A549 (cell line): ENCODE measurements around the gene CLPSL2. TPM values are rescaled to one million over a fixed set of nuclear protein-coding genes. Genes with fewer than 3 reads are reported as not detected.

Experiments used
- ATAC-seq, 2 experiments: fragments of 200-7000 bp in 1 of 2; fragments of >200 bp in 1 of 2; cut with Nextera tagmentation in 1 of 2; cut with Tn5 transposase in 1 of 2; 3 replicates each; pipeline versions ENCODE4 v1.8.0 to v1.9.1; 2018 to 2020; ENCODE audit warnings: mild to moderate bottlenecking in 1 of 2, moderate library complexity in 1 of 2
- CTCF ChIA-PET: fragments of 300-600 bp; sonication (Branson Sonifier 250); formaldehyde crosslinking; extraction: SDS; loops from one replicate; lab custom pipeline; 2021; ENCODE audit warnings: antibody characterized with exemption, inconsistent platforms; lab: Yijun Ruan, JAX
- POLR2A ChIA-PET: fragments of 350-600 bp; formaldehyde crosslinking; extraction: SDS; loops from one replicate; lab custom pipeline; 2021; ENCODE audit warnings: antibody characterized with exemption, inconsistent platforms; lab: Yijun Ruan, JAX
- DNase-seq, 2 experiments: peaks; one replicate each; pipeline versions ENCODE4 v3.0.0 to v3.0.0-alpha.2; 2011 to 2016; ENCODE audit warnings: low read depth in 1 of 2, low spot score in 1 of 2
- FAIRE-seq: peaks from 2 replicates; lab custom pipeline; 2011; peaks lifted over from hg19 to GRCh38; lab: Jason Lieb, UNC
- H3K27ac ChIP-seq, 2 experiments: fragments of >200 bp; sonication (Bioruptor Twin); formaldehyde crosslinking; 3 replicates each; pipeline ENCODE4 v1.5.1; 2016 to 2017
- H3K4me1 ChIP-seq: fragments of >200 bp; sonication (Bioruptor Twin); formaldehyde crosslinking; 3 replicates; pipeline ENCODE4 v1.6.1; 2016
- H3K4me2 ChIP-seq: fragments of >200 bp; sonication (Bioruptor Twin); formaldehyde crosslinking; 3 replicates; pipeline ENCODE4 v1.6.1; 2016
- H3K4me3 ChIP-seq: fragments of >200 bp; sonication (Bioruptor Twin); formaldehyde crosslinking; 3 replicates; pipeline ENCODE4 v1.5.1; 2016
- H3K9me3 ChIP-seq: fragments of >200 bp; sonication (Bioruptor Twin); formaldehyde crosslinking; 3 replicates; pipeline ENCODE4 v1.6.1; 2016
- BHLHE40 ChIP-seq: IDR thresholded peaks from 2 replicates; pipeline ENCODE4 v1.6.1; 2012; ENCODE audit warnings: low read depth, low read length, inconsistent platforms
- CBX8 ChIP-seq: fragments of 200-600 bp; sonication (generic); IDR thresholded peaks from 2 replicates; pipeline ENCODE4 v1.6.1; 2016
- CEBPB ChIP-seq, 2 experiments: fragments of >200 bp in 1 of 2; sonication (Bioruptor Twin) in 1 of 2; formaldehyde crosslinking in 1 of 2; IDR thresholded peaks; 2 replicates each; pipeline ENCODE4 v1.6.1; 2012 to 2016
- CHD4 ChIP-seq: fragments of 200-600 bp; sonication (generic); IDR thresholded peaks from 2 replicates; pipeline ENCODE4 v1.6.1; 2016; ENCODE audit warnings: antibody characterized with exemption, mild to moderate bottlenecking, borderline replicate concordance
- EHMT2 ChIP-seq: fragments of 200-600 bp; sonication (generic); IDR thresholded peaks from 2 replicates; pipeline ENCODE4 v1.6.1; 2016; ENCODE audit warnings: antibody characterized with exemption, low read depth, mild to moderate bottlenecking, moderate library complexity
- EP300 ChIP-seq, 2 experiments: fragments of >200 bp; sonication (Bioruptor Twin); formaldehyde crosslinking; IDR thresholded peaks; 2 replicates in 1 of 2; 3 replicates in 1 of 2; pipeline ENCODE4 v1.6.1; 2016 to 2017
- ESRRA ChIP-seq: fragments of 150-350 bp; IDR thresholded peaks from 2 replicates; pipeline ENCODE4 v1.6.1; 2014; ENCODE audit warnings: mild to moderate bottlenecking, low read length, borderline replicate concordance
- FOSB ChIP-seq: fragments of 250-450 bp; sonication (Bioruptor Pico); IDR thresholded peaks from 2 replicates; pipeline ENCODE4 v1.5.0; 2020; ENCODE audit warnings: mild to moderate bottlenecking, moderate library complexity
- HOXB13 ChIP-seq: fragments of 250-450 bp; sonication (Bioruptor Pico); IDR thresholded peaks from 2 replicates; pipeline ENCODE4 v1.5.0; 2020; ENCODE audit warnings: low read depth, mild to moderate bottlenecking, moderate library complexity
- HOXB5 ChIP-seq: fragments of 250-450 bp; sonication (Bioruptor Pico); IDR thresholded peaks from 2 replicates; pipeline ENCODE4 v1.5.0; 2020; ENCODE audit warnings: mild to moderate bottlenecking, moderate library complexity
- JUN ChIP-seq, 2 experiments: fragments of >200 bp; sonication (Bioruptor Twin); formaldehyde crosslinking; IDR thresholded peaks; 2 replicates in 1 of 2; 3 replicates in 1 of 2; pipeline ENCODE4 v1.6.1; 2016 to 2017
- KDM1A ChIP-seq: fragments of 200-600 bp; sonication (generic); IDR thresholded peaks from 2 replicates; pipeline ENCODE4 v1.6.1; 2016; ENCODE audit warnings: low read depth, mild to moderate bottlenecking
- KDM5A ChIP-seq: fragments of 200-600 bp; sonication (generic); IDR thresholded peaks from 2 replicates; pipeline ENCODE4 v1.6.1; 2016; ENCODE audit warnings: antibody characterized with exemption, mild to moderate bottlenecking
- MYC ChIP-seq: IDR thresholded peaks from 2 replicates; pipeline ENCODE4 v1.6.1; 2012; ENCODE audit warnings: mild to moderate bottlenecking, inconsistent platforms, low read length, improper control_type of control experiment, borderline replicate concordance
- NR3C1 ChIP-seq: fragments of >200 bp; sonication (Bioruptor Twin); formaldehyde crosslinking; IDR thresholded peaks from 3 replicates; pipeline ENCODE4 v1.6.1; 2017
- PHF8 ChIP-seq: fragments of 200-600 bp; sonication (generic); IDR thresholded peaks from 2 replicates; pipeline ENCODE4 v1.6.1; 2016; ENCODE audit warnings: low read depth, mild to moderate bottlenecking, antibody characterized with exemption, moderate library complexity, borderline replicate concordance
- POLR2A ChIP-seq: IDR thresholded peaks from 2 replicates; pipeline ENCODE4 v1.6.1; 2012; ENCODE audit warnings: mild to moderate bottlenecking, low read length
- POLR2AphosphoS2 ChIP-seq: conservative IDR thresholded peaks from 2 replicates; pipeline ENCODE4 v1.6.1; 2012; ENCODE audit warnings: low read length, improper control_type of control experiment, inconsistent platforms
- RAD21 ChIP-seq, 2 experiments: fragments of >200 bp in 1 of 2; sonication (Bioruptor Twin) in 1 of 2; formaldehyde crosslinking in 1 of 2; IDR thresholded peaks in 1 of 2; conservative IDR thresholded peaks in 1 of 2; 2 replicates in 1 of 2; 3 replicates in 1 of 2; pipeline ENCODE4 v1.6.1; 2012 to 2018; ENCODE audit warnings: inconsistent platforms in 1 of 2
- RARB ChIP-seq: fragments of 250-450 bp; sonication (Bioruptor Pico); IDR thresholded peaks from 2 replicates; pipeline ENCODE4 v1.8.0; 2021; ENCODE audit warnings: mild to moderate bottlenecking, moderate library complexity
- RCOR1 ChIP-seq: fragments of 150-350 bp; IDR thresholded peaks from 2 replicates; pipeline ENCODE4 v1.6.1; 2014; ENCODE audit warnings: antibody characterized with exemption, low read length, low read depth
- TFCP2L1 ChIP-seq: fragments of 250-450 bp; sonication (Bioruptor Pico); IDR thresholded peaks from 2 replicates; pipeline ENCODE4 v1.5.0; 2021; ENCODE audit warnings: mild to moderate bottlenecking
- WGBS: methylation state at CpG from one replicate; pipeline ENCODE4 v1.1.6; 2017; ENCODE audit errors: missing lambda C conversion rate; 5-methylcytosine and 5-hydroxymethylcytosine counted together
- polyA plus RNA-seq, 4 experiments: library from polyadenylated mRNA; depleted of rRNA in 3 of 4; stranded (reverse); fragments of >200 nt; fragmentation: RNase III in 1 of 4; extraction: RNeasy Plus Mini Kit Qiagen cat#74134 plus additional on column Dnase treatment in 1 of 4; gene quantifications; 2 replicates in 3 of 4; 3 replicates in 1 of 4; pipeline ENCODE4 v1.2.3, GENCODE V29; 2011 to 2017
- TF ChIP-seq, protein P1 (sequence below): IDR thresholded peaks from 2 replicates; pipeline ENCODE4 v1.6.1; 2012
- TF ChIP-seq, protein P2 (sequence below): IDR thresholded peaks from 2 replicates; pipeline ENCODE4 v1.6.1; 2012; ENCODE audit warnings: low read depth, borderline replicate concordance
- TF ChIP-seq, protein P3 (sequence below): fragments of 250-450 bp; sonication (Bioruptor Pico); IDR thresholded peaks from 2 replicates; pipeline ENCODE4 v1.5.0; 2021; ENCODE audit warnings: mild to moderate bottlenecking, moderate library complexity, borderline replicate concordance
- TF ChIP-seq, protein P4 (sequence below): fragments of >200 bp; sonication (Bioruptor Twin); formaldehyde crosslinking; IDR thresholded peaks from 2 replicates; pipeline ENCODE4 v1.6.1; 2016
- TF ChIP-seq, protein P5 (sequence below): fragments of 250-450 bp; sonication (Bioruptor Pico); IDR thresholded peaks from 2 replicates; pipeline ENCODE4 v1.5.0; 2020; ENCODE audit warnings: low read depth, mild to moderate bottlenecking, moderate library complexity
- TF ChIP-seq, protein P6 (sequence below): fragments of >200 bp; sonication (Bioruptor Twin); formaldehyde crosslinking; IDR thresholded peaks from 3 replicates; pipeline ENCODE4 v1.6.1; 2016

CLPSL2 gene
- polyA plus RNA-seq, 2 of the 4 experiments (the other 2 are of a cell fraction): 0.37 to 0.72 TPM

DNA sequence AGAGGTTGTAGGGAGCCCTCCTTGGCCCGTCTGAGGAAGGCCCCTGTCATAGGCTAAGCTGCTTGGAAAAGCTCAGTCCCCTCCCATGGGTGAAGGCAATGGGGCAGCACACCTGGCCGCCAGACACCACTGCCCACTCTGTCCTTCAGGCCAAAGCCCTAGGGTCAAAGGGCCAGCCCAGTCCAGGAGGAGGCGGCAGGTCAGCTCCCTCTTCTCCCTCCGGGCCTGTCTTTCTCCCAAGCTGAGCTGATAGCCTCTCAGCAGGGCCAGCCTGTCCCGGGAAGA is 5.1 kb upstream of the CLPSL2 start:
- ATAC-seq: peak; percentile 19 to 20; a peak in 1 of 6 replicates
- 69% methylated on average over 4 of the region's 5 CpGs for WGBS
- no peaks in the 10 kb centered on the region for H3K4me1 ChIP-seq
- TF ChIP-seq, protein P1, sequence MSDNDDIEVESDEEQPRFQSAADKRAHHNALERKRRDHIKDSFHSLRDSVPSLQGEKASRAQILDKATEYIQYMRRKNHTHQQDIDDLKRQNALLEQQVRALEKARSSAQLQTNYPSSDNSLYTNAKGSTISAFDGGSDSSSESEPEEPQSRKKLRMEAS: no peak
- TF ChIP-seq CBX8 (no peak), HOXB13 (CRISPR knock-in tag) (no peak), EP300 (IDR thresholded peaks at IDR 0.05) (no peak), FOSB (no peak), MYC (no peak), HOXB5 (CRISPR knock-in tag) (no peak), KDM5A (no peak), ESRRA (no peak), CEBPB (IDR thresholded peaks at IDR 0.05) (no peak), POLR2AphosphoS2 (no peak), BHLHE40 (no peak)
- TF ChIP-seq, protein P2, sequence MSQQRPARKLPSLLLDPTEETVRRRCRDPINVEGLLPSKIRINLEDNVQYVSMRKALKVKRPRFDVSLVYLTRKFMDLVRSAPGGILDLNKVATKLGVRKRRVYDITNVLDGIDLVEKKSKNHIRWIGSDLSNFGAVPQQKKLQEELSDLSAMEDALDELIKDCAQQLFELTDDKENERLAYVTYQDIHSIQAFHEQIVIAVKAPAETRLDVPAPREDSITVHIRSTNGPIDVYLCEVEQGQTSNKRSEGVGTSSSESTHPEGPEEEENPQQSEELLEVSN: no peak
- TF ChIP-seq, protein P3, sequence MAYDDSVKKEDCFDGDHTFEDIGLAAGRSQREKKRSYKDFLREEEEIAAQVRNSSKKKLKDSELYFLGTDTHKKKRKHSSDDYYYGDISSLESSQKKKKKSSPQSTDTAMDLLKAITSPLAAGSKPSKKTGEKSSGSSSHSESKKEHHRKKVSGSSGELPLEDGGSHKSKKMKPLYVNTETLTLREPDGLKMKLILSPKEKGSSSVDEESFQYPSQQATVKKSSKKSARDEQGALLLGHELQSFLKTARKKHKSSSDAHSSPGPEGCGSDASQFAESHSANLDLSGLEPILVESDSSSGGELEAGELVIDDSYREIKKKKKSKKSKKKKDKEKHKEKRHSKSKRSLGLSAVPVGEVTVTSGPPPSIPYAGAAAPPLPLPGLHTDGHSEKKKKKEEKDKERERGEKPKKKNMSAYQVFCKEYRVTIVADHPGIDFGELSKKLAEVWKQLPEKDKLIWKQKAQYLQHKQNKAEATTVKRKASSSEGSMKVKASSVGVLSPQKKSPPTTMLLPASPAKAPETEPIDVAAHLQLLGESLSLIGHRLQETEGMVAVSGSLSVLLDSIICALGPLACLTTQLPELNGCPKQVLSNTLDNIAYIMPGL (CRISPR knock-in tag): no peak
- TF ChIP-seq, protein P4, sequence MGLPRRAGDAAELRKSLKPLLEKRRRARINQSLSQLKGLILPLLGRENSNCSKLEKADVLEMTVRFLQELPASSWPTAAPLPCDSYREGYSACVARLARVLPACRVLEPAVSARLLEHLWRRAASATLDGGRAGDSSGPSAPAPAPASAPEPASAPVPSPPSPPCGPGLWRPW: no peak
- TF ChIP-seq, all 56 proteins: peak for 0
- ChIA-PET POLR2A (no interaction called here), CTCF (no interaction called here)
- no peak for DNase-seq
- no peak overlapping the region for H3K27ac ChIP-seq
- H3K4me3 ChIP-seq: no peak overlapping the region
- H3K4me2 ChIP-seq: no peak overlapping the region
- FAIRE-seq: no peak
- no peaks in the 10 kb centered on the region for H3K9me3 ChIP-seq

DNA sequence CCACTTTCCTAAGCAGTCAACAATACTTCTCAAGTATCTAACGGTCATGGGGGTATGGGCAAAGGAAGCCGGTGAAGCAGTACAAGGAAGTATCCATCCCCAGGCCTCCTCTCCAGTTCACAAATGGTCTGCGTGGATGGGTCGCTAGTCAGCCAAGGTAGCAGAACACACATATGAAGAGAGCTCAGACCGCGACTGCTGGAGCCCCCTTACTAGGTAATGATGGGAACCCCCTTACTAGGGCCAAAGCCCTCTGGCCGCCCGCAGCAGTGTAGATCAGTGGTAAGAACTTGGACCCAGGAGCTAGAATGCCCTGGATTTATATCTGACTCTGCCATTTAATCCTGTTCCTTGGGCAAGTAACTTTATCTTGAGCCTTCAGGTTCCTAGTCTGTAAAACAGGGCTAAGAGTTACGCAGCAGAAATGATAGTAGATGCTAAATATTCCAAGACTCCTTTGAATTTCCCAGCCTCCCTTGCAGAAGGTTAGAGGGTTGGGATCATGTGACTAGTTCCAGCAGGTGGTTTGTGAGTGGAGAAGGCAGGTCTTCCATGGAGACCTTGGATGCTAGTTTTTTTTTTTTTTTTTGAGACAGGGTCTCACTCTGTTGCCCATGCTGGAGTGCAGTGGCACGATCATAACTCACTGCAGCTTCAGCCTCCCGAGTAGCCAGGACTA is 2.1 kb upstream of the CLPSL2 start:
- POLR2A ChIA-PET: no interaction called here
- Histone ChIP-seq H3K27ac (no peak overlapping the region), H3K4me1 (no peaks in the 10 kb centered on the region), H3K4me2 (no peak overlapping the region), H3K4me3 (no peak overlapping the region), H3K9me3 (no peaks in the 10 kb centered on the region)
- no peak for FAIRE-seq
- no peak for ATAC-seq
- DNase-seq: no peak
- WGBS: 81% methylated on average over 11 of the region's 11 CpGs
- CTCF ChIA-PET: interaction anchor here (1.2 to 1.7 kb wide), 2 partner anchors 13 to 21 kb away, joined by 3 read pairs; no protein-coding TSS in a partner anchor
- no peak for TF ChIP-seq RCOR1
- TF ChIP-seq KDM1A: no peak
- TF ChIP-seq RAD21 (conservative IDR thresholded peaks at IDR 0.05 in 1 of 2, IDR thresholded peaks at IDR 0.05 in 1 of 2): no peak
- no peak for TF ChIP-seq RARB (CRISPR knock-in tag)
- TF ChIP-seq, protein P5, sequence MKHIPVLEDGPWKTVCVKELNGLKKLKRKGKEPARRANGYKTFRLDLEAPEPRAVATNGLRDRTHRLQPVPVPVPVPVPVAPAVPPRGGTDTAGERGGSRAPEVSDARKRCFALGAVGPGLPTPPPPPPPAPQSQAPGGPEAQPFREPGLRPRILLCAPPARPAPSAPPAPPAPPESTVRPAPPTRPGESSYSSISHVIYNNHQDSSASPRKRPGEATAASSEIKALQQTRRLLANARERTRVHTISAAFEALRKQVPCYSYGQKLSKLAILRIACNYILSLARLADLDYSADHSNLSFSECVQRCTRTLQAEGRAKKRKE (CRISPR knock-in tag): no peak
- TF ChIP-seq TFCP2L1 (CRISPR knock-in tag): no peak
- TF ChIP-seq HOXB13 (CRISPR knock-in tag): no peak
- TF ChIP-seq NR3C1: no peak
- TF ChIP-seq EHMT2: no peak
- no peak for TF ChIP-seq PHF8
- no peak for TF ChIP-seq CHD4
- TF ChIP-seq, protein P6, sequence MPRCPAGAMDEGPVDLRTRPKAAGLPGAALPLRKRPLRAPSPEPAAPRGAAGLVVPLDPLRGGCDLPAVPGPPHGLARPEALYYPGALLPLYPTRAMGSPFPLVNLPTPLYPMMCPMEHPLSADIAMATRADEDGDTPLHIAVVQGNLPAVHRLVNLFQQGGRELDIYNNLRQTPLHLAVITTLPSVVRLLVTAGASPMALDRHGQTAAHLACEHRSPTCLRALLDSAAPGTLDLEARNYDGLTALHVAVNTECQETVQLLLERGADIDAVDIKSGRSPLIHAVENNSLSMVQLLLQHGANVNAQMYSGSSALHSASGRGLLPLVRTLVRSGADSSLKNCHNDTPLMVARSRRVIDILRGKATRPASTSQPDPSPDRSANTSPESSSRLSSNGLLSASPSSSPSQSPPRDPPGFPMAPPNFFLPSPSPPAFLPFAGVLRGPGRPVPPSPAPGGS: no peak
- no peak for TF ChIP-seq POLR2A
- no peak for TF ChIP-seq JUN (IDR thresholded peaks at IDR 0.05)
- TF ChIP-seq, protein P3 (CRISPR knock-in tag): no peak
- TF ChIP-seq CEBPB (IDR thresholded peaks at IDR 0.05): no peak
